Neuron (in vitro differentiated cells): ENCODE results near the gene ZNF691.

Experiments
- H2AFZ ChIP-seq: one replicate; pipeline ENCODE4 v1.6.1; 2013; ENCODE audit warnings: low read depth, mild to moderate bottlenecking, inconsistent platforms, low read length, moderate library complexity
- H3K27me3 ChIP-seq: one replicate; pipeline ENCODE4 v1.6.1; 2013; ENCODE audit warnings: low read length; ENCODE audit not compliant: insufficient read depth
- H3K36me3 ChIP-seq: one replicate; pipeline ENCODE4 v1.6.1; 2013; ENCODE audit warnings: low read length; ENCODE audit not compliant: insufficient read depth
- H3K4me1 ChIP-seq: one replicate; pipeline ENCODE4 v1.6.1; 2013; ENCODE audit warnings: low read length; ENCODE audit not compliant: insufficient read depth
- H3K4me3 ChIP-seq: 2 replicates; pipeline ENCODE4 v1.5.1; 2013; ENCODE audit warnings: mild to moderate bottlenecking, low read length, moderate library complexity
- H3K9me3 ChIP-seq: one replicate; pipeline ENCODE4 v1.6.1; 2013; ENCODE audit warnings: low read length

ZNF691 gene

GRCh38 chr1:42838482-42839190, 7.8 kb upstream of the ZNF691 start:
- Histone ChIP-seq H3K9me3 (no peaks in the 10 kb centered on the region), H3K4me1 (no peaks in the 10 kb centered on the region), H3K4me3 (no peak overlapping the region), H3K27me3 (no peaks in the 10 kb centered on the region), H2AFZ (no peak overlapping the region), H3K36me3 (no peaks in the 10 kb centered on the region)

- Histone ChIP-seq H3K27me3 (no peaks in the 10 kb centered on the region), H3K4me1 (no peaks in the 10 kb centered on the region), H2AFZ (no peak overlapping the region), H3K36me3 (no peaks in the 10 kb centered on the region), H3K4me3 (no peak overlapping the region), H3K9me3 (no peaks in the 10 kb centered on the region)
Measured at GRCh38 chr1:42841010-42841409, 5.4 kb upstream of the ZNF691 start.

GRCh38 chr1:42841440-42842147, 4.8 kb upstream of the ZNF691 start:
- Histone ChIP-seq H3K4me1 (no peaks in the 10 kb centered on the region), H3K36me3 (no peaks in the 10 kb centered on the region), H3K27me3 (no peaks in the 10 kb centered on the region), H2AFZ (no peak overlapping the region), H3K9me3 (no peaks in the 10 kb centered on the region), H3K4me3 (no peak overlapping the region)

- Histone ChIP-seq H3K4me1 (peaks cover 15% of the 10 kb centered on the region), H3K27me3 (no peaks in the 10 kb centered on the region), H2AFZ (no peak overlapping the region), H3K4me3 (no peak overlapping the region), H3K9me3 (no peaks in the 10 kb centered on the region), H3K36me3 (peaks cover 7% of the 10 kb centered on the region)
Measured at GRCh38 chr1:42844592-42845140, 1.7 kb upstream of the ZNF691 start.

GRCh38 chr1:42845193-42845592, 1.2 kb upstream of the ZNF691 start:
- H3K36me3 ChIP-seq = peaks cover 12% of the 10 kb centered on the region
- H3K9me3 ChIP-seq = no peaks in the 10 kb centered on the region
- peaks cover 15% of the 10 kb centered on the region for H3K4me1 ChIP-seq
- H3K27me3 ChIP-seq = no peaks in the 10 kb centered on the region
- H2AFZ ChIP-seq = no peak overlapping the region
- H3K4me3 ChIP-seq = no peak overlapping the region

- H3K9me3 ChIP-seq = peaks cover 2% of the 10 kb centered on the region
- H3K4me3 ChIP-seq = peak overlapping the region; percentile 75
- H2AFZ ChIP-seq = peak overlapping the region; percentile 85
- H3K27me3 ChIP-seq = no peaks in the 10 kb centered on the region
- peaks cover 19% of the 10 kb centered on the region for H3K36me3 ChIP-seq
- H3K4me1 ChIP-seq = peaks cover 15% of the 10 kb centered on the region
Measured at GRCh38 chr1:42845866-42846256, 552 bp upstream of the ZNF691 start.

- Histone ChIP-seq H3K4me3 (peak overlapping the region; percentile 75), H3K27me3 (no peaks in the 10 kb centered on the region), H3K4me1 (peaks cover 15% of the 10 kb centered on the region), H3K9me3 (peaks cover 9% of the 10 kb centered on the region), H2AFZ (peak overlapping the region; percentile 29), H3K36me3 (peaks cover 32% of the 10 kb centered on the region)
Measured at GRCh38 chr1:42847111-42847595, 740 bp downstream of the ZNF691 start.

GRCh38 chr1:42847721-42848460, 1.5 kb downstream of the ZNF691 start:
- H3K27me3 ChIP-seq = no peaks in the 10 kb centered on the region
- H3K36me3 ChIP-seq = peaks cover 39% of the 10 kb centered on the region
- peaks cover 15% of the 10 kb centered on the region for H3K4me1 ChIP-seq
- H3K4me3 ChIP-seq = peak overlapping the region; percentile 75
- H3K9me3 ChIP-seq = peaks cover 12% of the 10 kb centered on the region
- no peak overlapping the region for H2AFZ ChIP-seq

- no peak overlapping the region for H2AFZ ChIP-seq
- peaks cover 39% of the 10 kb centered on the region for H3K36me3 ChIP-seq
- no peaks in the 10 kb centered on the region for H3K27me3 ChIP-seq
- H3K4me3 ChIP-seq = no peak overlapping the region
- H3K9me3 ChIP-seq = peaks cover 12% of the 10 kb centered on the region
- H3K4me1 ChIP-seq = peaks cover 15% of the 10 kb centered on the region
Measured at GRCh38 chr1:42848823-42849537, 2.6 kb downstream of the ZNF691 start.

- H3K4me3 ChIP-seq = no peak overlapping the region
- H2AFZ ChIP-seq = no peak overlapping the region
- peaks cover 39% of the 10 kb centered on the region for H3K36me3 ChIP-seq
- H3K4me1 ChIP-seq = peaks cover 15% of the 10 kb centered on the region
- peaks cover 12% of the 10 kb centered on the region for H3K9me3 ChIP-seq
- H3K27me3 ChIP-seq = no peaks in the 10 kb centered on the region
Measured at GRCh38 chr1:42849944-42850343, 3.5 kb downstream of the ZNF691 start.

GRCh38 chr1:42851420-42851819, 5.0 kb downstream of the ZNF691 start:
- H2AFZ ChIP-seq = no peak overlapping the region
- peaks cover 15% of the 10 kb centered on the region for H3K4me1 ChIP-seq
- peaks cover 39% of the 10 kb centered on the region for H3K36me3 ChIP-seq

GRCh38 chr1:42851960-42852607, 5.7 kb downstream of the ZNF691 start:
- peaks cover 39% of the 10 kb centered on the region for H3K36me3 ChIP-seq

More at GRCh38 chr1:42851420-42851819, 5.0 kb downstream of the ZNF691 start:
- no peaks in the 10 kb centered on the region for H3K27me3 ChIP-seq
- no peak overlapping the region for H3K4me3 ChIP-seq
- H3K9me3 ChIP-seq = peaks cover 12% of the 10 kb centered on the region

More at GRCh38 chr1:42851960-42852607, 5.7 kb downstream of the ZNF691 start:
- peaks cover 13% of the 10 kb centered on the region for H3K4me1 ChIP-seq
- H3K9me3 ChIP-seq = peaks cover 12% of the 10 kb centered on the region
- H3K4me3 ChIP-seq = no peak overlapping the region
- H2AFZ ChIP-seq = no peak overlapping the region
- H3K27me3 ChIP-seq = no peaks in the 10 kb centered on the region
